GM21528 (cell line): Measurements from ENCODE around the gene SGPL1.
"Not testable (repeated sequence)": the region's sequence is repeated elsewhere in the genome, so short reads cannot be mapped to it uniquely, and the experiment has no call there.

Experiments used
- ATAC-seq: cut with Tn5 transposase; IDR thresholded peaks from one replicate; pipeline ENCODE4 v1.9.1; 2021; ENCODE audit warnings: mild to moderate bottlenecking, moderate library complexity; ENCODE audit not compliant: unreplicated experiment, low FRiP score

The SGPL1 gene

GRCh38 chr10:70815504-70816219 lies at the start of gene SGPL1:
SGPL1 (plus strand) TSS chr10:70815948; CDS start chr10:70816854, 906 bp downstream.
- peak; percentile 92 for ATAC-seq

GRCh38 chr10:70768026-70768685 lies 47.6 kb upstream of the SGPL1 start:
- ATAC-seq: not testable (repeated sequence)

GRCh38 chr10:70769121-70769520 lies 46.6 kb upstream of the SGPL1 start:
- ATAC-seq: no peak

- ATAC-seq: no peak
Observed at GRCh38 chr10:70770001-70770400, 45.7 kb upstream of the SGPL1 start.

- not testable (repeated sequence) for ATAC-seq
Observed at GRCh38 chr10:70770516-70770915, 45.2 kb upstream of the SGPL1 start.

- ATAC-seq: no peak
Observed at GRCh38 chr10:70771311-70772194, 44.2 kb upstream of the SGPL1 start.

GRCh38 chr10:70772627-70773026 lies 43.1 kb upstream of the SGPL1 start:
- ATAC-seq: no peak

GRCh38 chr10:70773461-70773860 lies 42.3 kb upstream of the SGPL1 start:
- ATAC-seq: no peak

- no peak for ATAC-seq
Observed at GRCh38 chr10:70773965-70774809, 41.6 kb upstream of the SGPL1 start.

- no peak for ATAC-seq
Observed at GRCh38 chr10:70774810-70775678, 40.7 kb upstream of the SGPL1 start.

- no peak for ATAC-seq
Observed at GRCh38 chr10:70775679-70776454, 39.9 kb upstream of the SGPL1 start.

- no peak for ATAC-seq
Observed at GRCh38 chr10:70776455-70777005, 39.2 kb upstream of the SGPL1 start.

GRCh38 chr10:70777063-70777875 lies 38.5 kb upstream of the SGPL1 start:
- ATAC-seq: no peak

GRCh38 chr10:70778267-70778924 lies 37.4 kb upstream of the SGPL1 start:
- ATAC-seq: no peak

GRCh38 chr10:70779088-70779487 lies 36.7 kb upstream of the SGPL1 start:
- ATAC-seq: no peak

GRCh38 chr10:70779511-70780369 lies 36.0 kb upstream of the SGPL1 start:
- ATAC-seq: no peak
